ENCODE results near the gene FAM228B. TPM values are rescaled to one million over a fixed set of nuclear protein-coding genes. Genes with fewer than 3 reads are reported as not detected.

FAM228B gene
- total RNA-seq, 2 experiments from 2014 or later, result 21.6 to 24.2 TPM

GRCh38 chr2:24182507-24182906 lies 59.2 kb downstream of the FAM228B start:
- Mint-ChIP-seq H3K36me3 (ENCODE audit: low read depth) (peaks cover 6% of the 10 kb centered on the region), H3K9me3 (peaks cover 4% of the 10 kb centered on the region), H3K27ac (no peak overlapping the region), H3K27me3 (no peaks in the 10 kb centered on the region), H3K4me3 (no peak overlapping the region), H3K4me1 (ENCODE audit: low read depth) (no peaks in the 10 kb centered on the region)
- ChIA-PET POLR2A (interaction anchor here (0.6 kb wide), 1 partner anchor 53 kb away, joined by 3 read pairs; no protein-coding TSS in a partner anchor), CTCF (no interaction called here)
- DNase-seq, result no peak
- Histone ChIP-seq H3K36me3 (ENCODE audit: insufficient read depth, low read length) (no peaks in the 10 kb centered on the region), H3K27ac (ENCODE audit: low read depth in 1 of 2, low read length in 2 of 2) (no peak overlapping the region), H3K4me3 (ENCODE audit: low read length) (no peak overlapping the region), H3K27me3 (ENCODE audit: control insufficient read depth in 1 of 2, insufficient read depth in 2 of 2, low read length in 2 of 2) (no peaks in the 10 kb centered on the region), H3K9me3 (ENCODE audit: control insufficient read depth in 1 of 2, insufficient read depth in 1 of 2, low read length in 2 of 2) (no peaks in the 10 kb centered on the region), H3K4me1 (ENCODE audit: insufficient read depth, low read length) (no peaks in the 10 kb centered on the region)
- no peak for ATAC-seq (ENCODE audit: poor library complexity)
- TF ChIP-seq CTCF (IDR thresholded peaks at IDR 0.05), result no peak
- intact Hi-C loops (cut with DNase I, micrococcal nuclease), result no loop called here

- H3K4me1 Mint-ChIP-seq (ENCODE audit: low read depth), result no peaks in the 10 kb centered on the region
- ChIA-PET POLR2A (interaction anchor here (0.7 kb wide), 1 partner anchor 55 kb away, joined by 3 read pairs; no protein-coding TSS in a partner anchor), CTCF (no interaction called here)
- no peak overlapping the region for H3K4me3 Mint-ChIP-seq
- Histone ChIP-seq H3K36me3 (ENCODE audit: insufficient read depth, low read length) (no peaks in the 10 kb centered on the region), H3K4me1 (ENCODE audit: insufficient read depth, low read length) (no peaks in the 10 kb centered on the region), H3K27me3 (ENCODE audit: control insufficient read depth in 1 of 2, insufficient read depth in 2 of 2, low read length in 2 of 2) (no peaks in the 10 kb centered on the region), H3K9me3 (ENCODE audit: control insufficient read depth in 1 of 2, insufficient read depth in 1 of 2, low read length in 2 of 2) (no peaks in the 10 kb centered on the region), H3K4me3 (ENCODE audit: low read length) (no peak overlapping the region), H3K27ac (ENCODE audit: low read depth in 1 of 2, low read length in 2 of 2) (no peak overlapping the region)
- intact Hi-C loops (cut with DNase I, micrococcal nuclease), result no loop called here
- H3K9me3 Mint-ChIP-seq, result peaks cover 8% of the 10 kb centered on the region
- H3K36me3 Mint-ChIP-seq (ENCODE audit: low read depth), result peaks cover 11% of the 10 kb centered on the region
- no peak for TF ChIP-seq CTCF (IDR thresholded peaks at IDR 0.05)
- no peak overlapping the region for H3K27ac Mint-ChIP-seq
- DNase-seq (no peak), ATAC-seq (ENCODE audit: poor library complexity) (no peak)
- H3K27me3 Mint-ChIP-seq, result no peaks in the 10 kb centered on the region
Observed at GRCh38 chr2:24183366-24184069, 60.2 kb downstream of the FAM228B start.

GRCh38 chr2:24189551-24189950 lies 66.3 kb downstream of the FAM228B start:
- Histone ChIP-seq H3K4me3 (ENCODE audit: low read length) (no peak overlapping the region), H3K4me1 (ENCODE audit: insufficient read depth, low read length) (no peaks in the 10 kb centered on the region), H3K27ac (ENCODE audit: low read depth in 1 of 2, low read length in 2 of 2) (no peak overlapping the region), H3K27me3 (ENCODE audit: control insufficient read depth in 1 of 2, insufficient read depth in 2 of 2, low read length in 2 of 2) (no peaks in the 10 kb centered on the region), H3K9me3 (ENCODE audit: control insufficient read depth in 1 of 2, insufficient read depth in 1 of 2, low read length in 2 of 2) (no peaks in the 10 kb centered on the region), H3K36me3 (ENCODE audit: insufficient read depth, low read length) (no peaks in the 10 kb centered on the region)
- DNase-seq (no peak), ATAC-seq (ENCODE audit: poor library complexity) (no peak)
- Mint-ChIP-seq H3K27ac (no peak overlapping the region), H3K9me3 (peaks cover 8% of the 10 kb centered on the region), H3K27me3 (no peaks in the 10 kb centered on the region), H3K36me3 (ENCODE audit: low read depth) (peaks cover 11% of the 10 kb centered on the region), H3K4me3 (no peak overlapping the region), H3K4me1 (ENCODE audit: low read depth) (no peaks in the 10 kb centered on the region)
- POLR2A ChIA-PET, result no interaction called here
- TF ChIP-seq CTCF (IDR thresholded peaks at IDR 0.05), result no peak
- CTCF ChIA-PET, result no interaction called here
- intact Hi-C loops (cut with DNase I, micrococcal nuclease), result no loop called here
